PFSK-1 (cell line): Measurements from ENCODE around the gene DNAJA2.

Source experiments
- FOXP2 ChIP-seq: optimal IDR thresholded peaks from 2 replicates; pipeline ENCODE3; 2011; ENCODE audit warnings: borderline replicate concordance, control low read depth, inconsistent platforms; ENCODE audit not compliant: insufficient read depth; ENCODE audit errors: extremely low read length, extremely low read depth
- POLR2AphosphoS5 ChIP-seq: IDR thresholded peaks from 2 replicates; pipeline ENCODE4 v1.6.1; 2012; ENCODE audit warnings: low read depth, mild to moderate bottlenecking, control low read depth, low read length, moderate library complexity
- REST ChIP-seq, 2 experiments: IDR thresholded peaks; 2 replicates each; pipeline versions ENCODE4 v1.6.1 to v1.8.0; 2011 to 2012; ENCODE audit warnings: low read depth in 2 of 2, low read length in 2 of 2, control low read depth in 1 of 2, inconsistent platforms in 1 of 2, mild to moderate bottlenecking in 1 of 2, moderate library complexity in 1 of 2; ENCODE audit not compliant: insufficient read depth in 1 of 2
- SIN3A ChIP-seq: IDR thresholded peaks from 2 replicates; pipeline ENCODE4 v1.6.1; 2012; ENCODE audit warnings: mild to moderate bottlenecking, low read length, moderate library complexity, borderline replicate concordance; ENCODE audit not compliant: insufficient read depth
- TAF1 ChIP-seq: IDR thresholded peaks from 2 replicates; pipeline ENCODE4 v1.6.1; 2012; ENCODE audit warnings: low read length, control low read depth, borderline replicate concordance; ENCODE audit not compliant: insufficient read depth

The DNAJA2 gene

DNA sequence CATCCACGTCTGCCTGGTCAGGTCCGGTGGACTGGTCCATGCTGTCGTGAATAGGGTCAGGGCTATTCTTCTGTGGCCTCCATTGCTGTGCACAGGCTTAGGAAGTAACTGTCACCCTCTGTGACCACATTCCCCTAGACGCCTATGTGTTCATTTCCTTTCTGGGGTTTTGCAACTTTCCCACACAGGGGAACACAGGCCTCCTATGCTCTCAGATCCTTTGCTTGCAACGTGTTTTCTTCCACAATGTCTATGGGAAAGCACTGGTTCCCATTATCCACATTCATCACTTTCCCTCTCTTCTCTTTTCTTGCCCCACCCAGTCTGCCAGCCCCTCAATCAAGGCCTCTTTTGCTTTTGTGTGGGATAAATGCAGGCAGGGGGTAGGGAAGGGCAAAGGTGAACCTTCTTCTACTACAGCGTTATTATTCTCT, 43.2 kb upstream of the DNAJA2 start:
- TF ChIP-seq FOXP2 = no peak
- no peak for TF ChIP-seq SIN3A
- no peak for TF ChIP-seq TAF1
- TF ChIP-seq REST (IDR thresholded peaks at IDR 0.05; ENCODE audit: insufficient read depth in 1 of 2, low read depth in 2 of 2, low read length in 2 of 2) = no peak
- no peak for TF ChIP-seq POLR2AphosphoS5

DNA sequence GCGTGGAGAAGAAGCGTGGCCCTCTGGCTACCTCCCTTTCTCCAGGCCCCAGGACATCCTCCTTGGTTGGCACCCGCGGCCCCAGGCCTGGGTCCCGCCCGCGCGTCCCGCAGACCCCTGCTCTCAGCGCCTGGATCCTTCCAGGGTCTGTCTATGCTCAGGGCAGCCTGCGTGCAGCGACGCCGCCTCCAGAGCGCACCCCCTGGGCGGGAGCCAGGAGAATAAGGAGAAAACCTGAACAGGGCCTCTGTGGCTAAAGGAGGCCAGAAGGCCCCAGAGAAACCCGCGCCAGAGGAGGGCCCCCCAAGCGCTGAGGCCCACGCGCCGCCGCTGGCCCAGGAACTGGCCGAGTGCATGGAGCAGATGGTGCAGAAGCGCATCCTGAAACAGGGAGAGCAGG, 40.4 kb upstream of the DNAJA2 start:
- TF ChIP-seq POLR2AphosphoS5 (no peak), REST (IDR thresholded peaks at IDR 0.05; ENCODE audit: insufficient read depth in 1 of 2, low read depth in 2 of 2, low read length in 2 of 2) (no peak), SIN3A (no peak), FOXP2 (no peak)

DNA sequence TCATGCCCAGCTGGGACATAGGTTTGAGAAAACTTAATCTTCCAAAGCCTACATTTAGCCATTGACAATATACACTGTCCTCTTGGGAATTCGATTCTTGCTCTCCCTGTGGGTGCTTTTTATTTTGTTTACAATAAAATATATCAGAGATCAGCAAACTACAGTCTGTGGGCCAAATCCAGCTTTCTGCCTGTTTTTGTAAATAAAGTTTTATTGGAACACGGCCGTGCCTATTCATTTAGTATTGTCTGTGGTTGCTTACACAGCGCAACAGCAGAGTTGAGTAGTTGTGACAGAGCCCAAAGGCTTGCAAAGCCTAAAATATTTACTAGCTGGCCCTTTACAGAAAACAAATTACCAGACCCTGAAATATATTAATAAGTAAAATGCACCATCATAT, 39.7 kb upstream of the DNAJA2 start:
- TF ChIP-seq TAF1 = no peak
- no peak for TF ChIP-seq REST (IDR thresholded peaks at IDR 0.05; ENCODE audit: insufficient read depth in 1 of 2, low read depth in 2 of 2, low read length in 2 of 2)
- no peak for TF ChIP-seq POLR2AphosphoS5
- no peak for TF ChIP-seq FOXP2
- no peak for TF ChIP-seq SIN3A

DNA sequence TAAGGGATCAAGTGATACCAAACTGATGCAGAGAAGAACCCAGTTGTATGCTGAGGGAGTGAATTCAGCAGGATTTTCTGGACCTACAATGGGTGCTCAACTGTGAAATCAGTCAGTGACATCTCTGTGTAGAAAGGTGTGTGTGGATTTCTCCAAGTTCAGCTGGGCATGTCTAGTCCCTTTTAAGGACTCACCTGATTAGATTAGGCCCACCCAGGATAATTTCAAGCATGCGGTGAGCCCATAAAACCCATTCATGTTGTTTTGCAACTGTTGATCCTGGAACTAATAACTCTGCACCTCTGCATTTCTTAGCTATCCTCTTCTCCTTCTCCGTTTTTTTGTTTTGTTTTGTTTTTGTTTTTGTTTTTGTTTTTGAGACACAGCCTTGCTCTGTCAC, 35.1 kb upstream of the DNAJA2 start:
- TF ChIP-seq FOXP2 (no peak), TAF1 (no peak), REST (IDR thresholded peaks at IDR 0.05; ENCODE audit: insufficient read depth in 1 of 2, low read depth in 2 of 2, low read length in 2 of 2) (no peak), POLR2AphosphoS5 (no peak), SIN3A (no peak)

DNA sequence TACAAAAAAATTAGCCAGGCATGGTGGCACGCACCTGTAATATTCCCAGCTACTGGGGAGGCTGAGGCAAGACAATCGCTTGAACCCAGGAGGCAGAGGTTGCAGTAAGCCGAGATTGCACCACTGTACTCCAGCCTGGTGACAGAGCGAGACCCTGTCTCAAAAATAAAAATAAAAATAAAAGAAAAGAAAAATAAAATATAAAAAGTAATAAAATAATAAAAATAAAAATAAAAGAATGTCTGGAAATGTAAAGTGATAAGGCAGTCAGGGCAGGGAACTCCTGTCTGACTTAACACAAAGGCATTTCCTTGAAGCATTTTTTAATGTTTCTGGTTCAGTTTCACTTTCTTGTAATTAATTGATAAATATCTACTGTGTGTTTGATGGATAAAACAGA, 34.7 kb upstream of the DNAJA2 start:
- TF ChIP-seq REST (IDR thresholded peaks at IDR 0.05; ENCODE audit: insufficient read depth in 1 of 2, low read depth in 2 of 2, low read length in 2 of 2) (no peak), SIN3A (no peak), FOXP2 (no peak), POLR2AphosphoS5 (no peak), TAF1 (no peak)
